ENCODE data around the gene ADSS1.

DNA sequence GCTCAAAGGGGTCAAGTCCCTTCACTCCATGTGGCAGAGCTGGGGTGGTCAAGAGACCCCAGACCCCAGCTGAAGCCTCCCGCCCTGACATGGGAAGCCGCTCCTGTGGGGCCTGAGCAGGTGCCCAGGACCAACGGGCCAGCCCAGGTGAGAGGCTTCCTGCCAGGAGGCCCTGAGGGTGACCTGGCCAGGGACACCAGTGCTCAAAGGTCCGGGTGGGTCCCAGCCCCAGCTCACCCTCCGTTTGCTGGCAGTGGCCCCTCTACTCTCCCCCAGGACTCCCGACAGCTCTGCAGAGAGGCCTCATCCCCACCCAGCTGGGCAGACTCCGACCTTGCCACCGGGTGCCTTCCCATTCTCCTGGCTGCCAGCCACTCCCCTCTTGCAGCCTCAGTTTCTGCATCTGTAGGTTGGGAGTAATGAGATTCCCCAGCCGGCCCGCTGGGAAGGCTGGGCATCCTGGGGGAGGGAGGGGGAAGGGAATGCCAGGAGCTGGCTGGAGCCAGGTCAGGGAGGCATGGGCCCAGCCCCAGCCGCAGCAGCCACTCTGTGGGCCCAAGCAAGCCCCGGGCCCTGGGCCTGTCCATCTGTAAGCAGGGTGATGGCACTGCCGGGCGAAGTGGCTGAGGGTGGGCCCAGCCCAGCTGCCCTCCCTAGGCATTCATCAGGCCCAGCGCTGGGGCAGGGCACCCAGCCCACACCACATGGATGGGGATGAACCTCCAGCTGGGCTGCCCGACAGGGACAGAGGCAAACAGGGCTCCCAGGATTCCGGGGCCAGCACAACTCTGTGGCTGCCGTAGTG, 44.9 kb upstream of the ADSS1 start:
- TF ChIP-seq POLR2AphosphoS5 (IDR thresholded peaks at IDR 0.05) (no peak), POLR2A (IDR thresholded peaks at IDR 0.05) (no peak), EP300 (IDR thresholded peaks at IDR 0.05) (no peak)
- TF ChIP-seq, protein P1, sequence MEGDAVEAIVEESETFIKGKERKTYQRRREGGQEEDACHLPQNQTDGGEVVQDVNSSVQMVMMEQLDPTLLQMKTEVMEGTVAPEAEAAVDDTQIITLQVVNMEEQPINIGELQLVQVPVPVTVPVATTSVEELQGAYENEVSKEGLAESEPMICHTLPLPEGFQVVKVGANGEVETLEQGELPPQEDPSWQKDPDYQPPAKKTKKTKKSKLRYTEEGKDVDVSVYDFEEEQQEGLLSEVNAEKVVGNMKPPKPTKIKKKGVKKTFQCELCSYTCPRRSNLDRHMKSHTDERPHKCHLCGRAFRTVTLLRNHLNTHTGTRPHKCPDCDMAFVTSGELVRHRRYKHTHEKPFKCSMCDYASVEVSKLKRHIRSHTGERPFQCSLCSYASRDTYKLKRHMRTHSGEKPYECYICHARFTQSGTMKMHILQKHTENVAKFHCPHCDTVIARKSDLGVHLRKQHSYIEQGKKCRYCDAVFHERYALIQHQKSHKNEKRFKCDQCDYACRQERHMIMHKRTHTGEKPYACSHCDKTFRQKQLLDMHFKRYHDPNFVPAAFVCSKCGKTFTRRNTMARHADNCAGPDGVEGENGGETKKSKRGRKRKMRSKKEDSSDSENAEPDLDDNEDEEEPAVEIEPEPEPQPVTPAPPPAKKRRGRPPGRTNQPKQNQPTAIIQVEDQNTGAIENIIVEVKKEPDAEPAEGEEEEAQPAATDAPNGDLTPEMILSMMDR (IDR thresholded peaks at IDR 0.05) = no peak

Data from suprapubic skin (tissue), 4 donors.